ENCODE results near the gene TSC1.

Gene TSC1

GRCh38 chr9:132880324-132880661, 64.1 kb downstream of the TSC1 start:
- TF ChIP-seq CTCF (conservative IDR thresholded peaks at IDR 0.05) (no peak), ZFX (IDR thresholded peaks at IDR 0.05) (no peak)
- no peak overlapping the region for H3K27ac ChIP-seq

- TF ChIP-seq ZFX (IDR thresholded peaks at IDR 0.05) (no peak), CTCF (conservative IDR thresholded peaks at IDR 0.05) (no peak)
- no peak overlapping the region for H3K27ac ChIP-seq
Measured at GRCh38 chr9:132879457-132880323, 64.7 kb downstream of the TSC1 start.

- peak within 1 kb of the TSS; percentile 65 for H3K27ac ChIP-seq
- TF ChIP-seq ZFX (IDR thresholded peaks at IDR 0.05) (no peak), CTCF (conservative IDR thresholded peaks at IDR 0.05) (no peak)
Measured at GRCh38 chr9:132878695-132879456, 65.5 kb downstream of the TSC1 start, which contains the start of gene SPACA9. TSS of gene SPACA9 (plus strand) at chr9:132878898. CDS start at chr9:132883948, 5,050 bp downstream.

GRCh38 chr9:132877824-132878694, 66.4 kb downstream of the TSC1 start, which contains the start of gene AK8:
TSS of gene AK8 (minus strand) at chr9:132878284. CDS start at chr9:132878255, 29 bp downstream.
- peak within 1 kb of the TSS; percentile 65 for H3K27ac ChIP-seq
- peak; percentile 75; the same call in 1 of the 2 replicates for TF ChIP-seq ZFX (IDR thresholded peaks at IDR 0.05)
- TF ChIP-seq CTCF (conservative IDR thresholded peaks at IDR 0.05) = no peak

GRCh38 chr9:132877458-132877823, 67.0 kb downstream of the TSC1 start:
- peak overlapping the region; percentile 65 for H3K27ac ChIP-seq
- no peak for TF ChIP-seq ZFX (IDR thresholded peaks at IDR 0.05)
- TF ChIP-seq CTCF (conservative IDR thresholded peaks at IDR 0.05) = no peak

- TF ChIP-seq ZFX (IDR thresholded peaks at IDR 0.05) = no peak
- TF ChIP-seq CTCF (conservative IDR thresholded peaks at IDR 0.05) = no peak
Measured at GRCh38 chr9:132876849-132877248, 67.6 kb downstream of the TSC1 start.

More at GRCh38 chr9:132876849-132877248, 67.6 kb downstream of the TSC1 start:
- H3K27ac ChIP-seq = no peak overlapping the region
